Neural progenitor cell (in vitro differentiated cells): Measurements from ENCODE around the gene RNF128. TPM values are rescaled to one million over a fixed set of nuclear protein-coding genes. Genes with fewer than 3 reads are reported as not detected.

Experiments used
- DNase-seq: peaks from one replicate; pipeline ENCODE4 v3.0.0-alpha.2; 2016; ENCODE audit warnings: low spot score
- H2AFZ ChIP-seq: fragments of 200-600 bp; sonication (generic); replicated peaks from 2 replicates; pipeline ENCODE4 v1.6.1; 2016; ENCODE audit warnings: antibody characterized with exemption
- H3F3A ChIP-seq: fragments of 200-600 bp; sonication (generic); 2 replicates; pipeline ENCODE4 v1.6.1; 2016; ENCODE audit warnings: antibody characterized with exemption, low read depth
- H3K27ac ChIP-seq: fragments of 200-600 bp; sonication (generic); 2 replicates; pipeline ENCODE4 v1.5.1; 2016; ENCODE audit warnings: mild to moderate bottlenecking
- H3K27me3 ChIP-seq: fragments of 200-600 bp; sonication (generic); 2 replicates; pipeline ENCODE4 v1.6.1; 2016; ENCODE audit warnings: mild to moderate bottlenecking, moderate library complexity
- H3K36me3 ChIP-seq: fragments of 200-600 bp; sonication (generic); 2 replicates; pipeline ENCODE4 v1.5.1; 2016
- H3K4me1 ChIP-seq: fragments of 200-600 bp; sonication (generic); 2 replicates; pipeline ENCODE4 v1.6.1; 2016; ENCODE audit warnings: mixed run types
- H3K4me2 ChIP-seq: fragments of 200-600 bp; sonication (generic); 2 replicates; pipeline ENCODE4 v1.6.1; 2016
- H3K4me3 ChIP-seq: fragments of 200-600 bp; sonication (generic); 2 replicates; pipeline ENCODE4 v1.5.1; 2016
- H3K79me2 ChIP-seq: fragments of 200-600 bp; sonication (generic); 2 replicates; pipeline ENCODE4 v1.6.1; 2016; ENCODE audit warnings: low read depth
- H3K9ac ChIP-seq: fragments of 200-600 bp; sonication (generic); 2 replicates; pipeline ENCODE4 v1.6.1; 2016
- H3K9me3 ChIP-seq: fragments of 200-600 bp; sonication (generic); 2 replicates; pipeline ENCODE4 v1.5.1; 2016; ENCODE audit warnings: low read depth
- H4K20me1 ChIP-seq: fragments of 200-600 bp; sonication (generic); 2 replicates; pipeline ENCODE4 v1.6.1; 2016; ENCODE audit warnings: low read depth
- H3K27ac Mint-ChIP-seq: 3 replicates; pipeline ENCODE4 v1.8.0; 2021; ENCODE audit warnings: mixed read lengths
- H3K27me3 Mint-ChIP-seq: 2 replicates; pipeline ENCODE4 v1.8.0; 2022; ENCODE audit warnings: low read depth, mild to moderate bottlenecking, inconsistent platforms, moderate library complexity, mixed read lengths; ENCODE audit not compliant: insufficient read depth
- H3K36me3 Mint-ChIP-seq: 3 replicates; pipeline ENCODE4 v1.8.0; 2021; ENCODE audit warnings: mixed read lengths
- H3K4me1 Mint-ChIP-seq: 3 replicates; pipeline ENCODE4 v1.8.0; 2021; ENCODE audit warnings: mixed read lengths
- H3K4me3 Mint-ChIP-seq: 3 replicates; pipeline ENCODE4 v1.8.0; 2021; ENCODE audit warnings: mild to moderate bottlenecking, moderate library complexity, mixed read lengths
- H3K9me3 Mint-ChIP-seq: 3 replicates; pipeline ENCODE4 v1.8.0; 2020; ENCODE audit warnings: mixed read lengths
- EZH2 ChIP-seq: fragments of 200-600 bp; sonication (generic); IDR thresholded peaks from 2 replicates; pipeline ENCODE4 v1.6.1; 2017; ENCODE audit warnings: antibody characterized with exemption, mild to moderate bottlenecking, moderate library complexity
- EZH2phosphoT487 ChIP-seq: fragments of 200-600 bp; sonication (generic); IDR thresholded peaks from 2 replicates; pipeline ENCODE4 v1.6.1; 2017; ENCODE audit warnings: antibody characterized with exemption
- total RNA-seq: library from RNA; depleted of rRNA; stranded (reverse); fragments of >200 nt; gene quantifications from 2 replicates; pipeline ENCODE4 v1.2.3, GENCODE V29; 2015; ENCODE audit warnings: low replicate concordance
- TF ChIP-seq, protein P1 (sequence below): fragments of 200-600 bp; sonication (generic); IDR thresholded peaks from 2 replicates; pipeline ENCODE4 v1.5.1; 2017; ENCODE audit warnings: antibody characterized with exemption, mild to moderate bottlenecking

The RNF128 gene, protein sequence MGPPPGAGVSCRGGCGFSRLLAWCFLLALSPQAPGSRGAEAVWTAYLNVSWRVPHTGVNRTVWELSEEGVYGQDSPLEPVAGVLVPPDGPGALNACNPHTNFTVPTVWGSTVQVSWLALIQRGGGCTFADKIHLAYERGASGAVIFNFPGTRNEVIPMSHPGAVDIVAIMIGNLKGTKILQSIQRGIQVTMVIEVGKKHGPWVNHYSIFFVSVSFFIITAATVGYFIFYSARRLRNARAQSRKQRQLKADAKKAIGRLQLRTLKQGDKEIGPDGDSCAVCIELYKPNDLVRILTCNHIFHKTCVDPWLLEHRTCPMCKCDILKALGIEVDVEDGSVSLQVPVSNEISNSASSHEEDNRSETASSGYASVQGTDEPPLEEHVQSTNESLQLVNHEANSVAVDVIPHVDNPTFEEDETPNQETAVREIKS
- 0.06 TPM in 1 of 2 replicates, not detected in the other for total RNA-seq

DNA sequence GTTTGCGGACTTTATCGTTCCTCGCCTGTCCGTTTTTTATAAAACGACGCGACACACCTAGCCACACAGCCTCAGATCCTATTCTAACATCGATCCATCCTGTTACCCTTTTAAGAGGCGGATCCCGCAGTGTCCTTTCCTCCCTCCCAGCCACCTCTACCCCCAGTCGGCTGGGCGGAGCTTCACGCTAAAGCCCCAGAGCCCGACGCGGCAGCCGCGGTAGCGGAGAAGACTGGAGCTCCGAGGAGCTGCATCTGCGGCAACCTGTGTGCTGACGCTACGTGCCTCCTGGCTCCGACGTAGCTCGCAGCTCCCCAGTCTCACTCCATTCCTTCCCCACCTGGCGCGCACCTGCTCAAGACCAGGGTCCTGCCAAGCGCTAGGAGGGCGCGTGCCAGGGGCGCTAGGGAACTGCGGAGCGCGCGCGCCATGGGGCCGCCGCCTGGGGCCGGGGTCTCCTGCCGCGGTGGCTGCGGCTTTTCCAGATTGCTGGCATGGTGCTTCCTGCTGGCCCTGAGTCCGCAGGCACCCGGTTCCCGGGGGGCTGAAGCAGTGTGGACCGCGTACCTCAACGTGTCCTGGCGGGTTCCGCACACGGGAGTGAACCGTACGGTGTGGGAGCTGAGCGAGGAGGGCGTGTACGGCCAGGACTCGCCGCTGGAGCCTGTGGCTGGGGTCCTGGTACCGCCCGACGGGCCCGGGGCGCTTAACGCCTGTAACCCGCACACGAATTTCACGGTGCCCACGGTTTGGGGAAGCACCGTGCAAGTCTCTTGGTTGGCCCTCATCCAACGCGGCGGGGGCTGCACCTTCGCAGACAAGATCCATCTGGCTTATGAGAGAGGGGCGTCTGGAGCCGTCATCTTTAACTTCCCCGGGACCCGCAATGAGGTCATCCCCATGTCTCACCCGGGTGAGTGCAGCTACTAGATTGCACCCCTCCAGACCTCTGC is at the start of gene RNF128:
Gene RNF128, plus strand, starts transcription at position 217 of the 953 bp plus-strand sequence. Its CDS starts 213 bp downstream, at position 430.
- no peaks in the 10 kb centered on the region for H3K9me3 ChIP-seq
- no peaks in the 10 kb centered on the region for H4K20me1 ChIP-seq
- H3K36me3 ChIP-seq = no peaks in the 10 kb centered on the region
- no peaks in the 10 kb centered on the region for H3K79me2 ChIP-seq
- TF ChIP-seq EZH2phosphoT487 (peak; percentile 65), EZH2 (peak; percentile 57)
- TF ChIP-seq, protein P1, sequence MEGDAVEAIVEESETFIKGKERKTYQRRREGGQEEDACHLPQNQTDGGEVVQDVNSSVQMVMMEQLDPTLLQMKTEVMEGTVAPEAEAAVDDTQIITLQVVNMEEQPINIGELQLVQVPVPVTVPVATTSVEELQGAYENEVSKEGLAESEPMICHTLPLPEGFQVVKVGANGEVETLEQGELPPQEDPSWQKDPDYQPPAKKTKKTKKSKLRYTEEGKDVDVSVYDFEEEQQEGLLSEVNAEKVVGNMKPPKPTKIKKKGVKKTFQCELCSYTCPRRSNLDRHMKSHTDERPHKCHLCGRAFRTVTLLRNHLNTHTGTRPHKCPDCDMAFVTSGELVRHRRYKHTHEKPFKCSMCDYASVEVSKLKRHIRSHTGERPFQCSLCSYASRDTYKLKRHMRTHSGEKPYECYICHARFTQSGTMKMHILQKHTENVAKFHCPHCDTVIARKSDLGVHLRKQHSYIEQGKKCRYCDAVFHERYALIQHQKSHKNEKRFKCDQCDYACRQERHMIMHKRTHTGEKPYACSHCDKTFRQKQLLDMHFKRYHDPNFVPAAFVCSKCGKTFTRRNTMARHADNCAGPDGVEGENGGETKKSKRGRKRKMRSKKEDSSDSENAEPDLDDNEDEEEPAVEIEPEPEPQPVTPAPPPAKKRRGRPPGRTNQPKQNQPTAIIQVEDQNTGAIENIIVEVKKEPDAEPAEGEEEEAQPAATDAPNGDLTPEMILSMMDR = no peak
- peaks cover 4% of the 10 kb centered on the region for H3K4me1 ChIP-seq
- peak; percentile 83 for DNase-seq
- H3K27me3 Mint-ChIP-seq = peaks cover 22% of the 10 kb centered on the region
- peak within 1 kb of the TSS; percentile 75 for H2AFZ ChIP-seq
- peaks cover 83% of the 10 kb centered on the region for H3K27me3 ChIP-seq
- H3K9me3 Mint-ChIP-seq = no peaks in the 10 kb centered on the region
- peak within 1 kb of the TSS; percentile 91 for H3K4me3 Mint-ChIP-seq
- H3K4me1 Mint-ChIP-seq = peaks cover 5% of the 10 kb centered on the region
- H3F3A ChIP-seq = peaks cover 4% of the 10 kb centered on the region
- H3K9ac ChIP-seq = no peak within 1 kb of the TSS
- H3K4me3 ChIP-seq = peak within 1 kb of the TSS; percentile 51
- H3K4me2 ChIP-seq = peak within 1 kb of the TSS; percentile 78
- peaks cover 2% of the 10 kb centered on the region for H3K36me3 Mint-ChIP-seq
- no peak within 1 kb of the TSS for H3K27ac ChIP-seq
- no peak within 1 kb of the TSS for H3K27ac Mint-ChIP-seq

DNA sequence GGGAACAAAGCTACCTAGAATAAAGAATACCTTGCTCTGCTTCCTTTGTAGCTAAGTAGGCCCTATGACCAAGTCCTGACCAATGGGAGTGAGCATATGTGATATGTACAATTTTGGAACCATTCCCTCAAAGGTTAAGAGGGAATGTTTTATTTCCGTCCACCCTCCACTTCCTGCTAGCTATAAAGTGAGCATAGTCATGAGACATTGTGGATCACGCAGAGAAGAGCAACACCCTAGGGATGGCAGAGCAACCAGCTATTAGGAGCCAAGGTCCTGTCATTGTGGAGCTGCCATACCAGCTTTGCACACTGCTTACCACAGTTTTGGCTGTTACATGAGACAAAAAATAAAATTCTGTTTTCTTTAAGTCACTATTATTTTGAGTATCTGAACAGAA is 45.8 kb upstream of the RNF128 start:
- Histone ChIP-seq H3K27ac (no peak overlapping the region), H3K79me2 (no peaks in the 10 kb centered on the region), H3K9me3 (no peaks in the 10 kb centered on the region), H3K4me1 (no peaks in the 10 kb centered on the region), H3K27me3 (no peaks in the 10 kb centered on the region), H3F3A (no peaks in the 10 kb centered on the region), H4K20me1 (no peaks in the 10 kb centered on the region), H2AFZ (no peak overlapping the region), H3K4me2 (no peak overlapping the region), H3K4me3 (no peak overlapping the region), H3K9ac (no peak overlapping the region), H3K36me3 (no peaks in the 10 kb centered on the region)
- Mint-ChIP-seq H3K4me1 (no peaks in the 10 kb centered on the region), H3K36me3 (no peaks in the 10 kb centered on the region), H3K9me3 (no peaks in the 10 kb centered on the region), H3K4me3 (no peak overlapping the region), H3K27me3 (no peaks in the 10 kb centered on the region), H3K27ac (no peak overlapping the region)
- no peak for TF ChIP-seq EZH2phosphoT487
- TF ChIP-seq, protein P1 = no peak
- no peak for TF ChIP-seq EZH2
- DNase-seq = no peak

DNA sequence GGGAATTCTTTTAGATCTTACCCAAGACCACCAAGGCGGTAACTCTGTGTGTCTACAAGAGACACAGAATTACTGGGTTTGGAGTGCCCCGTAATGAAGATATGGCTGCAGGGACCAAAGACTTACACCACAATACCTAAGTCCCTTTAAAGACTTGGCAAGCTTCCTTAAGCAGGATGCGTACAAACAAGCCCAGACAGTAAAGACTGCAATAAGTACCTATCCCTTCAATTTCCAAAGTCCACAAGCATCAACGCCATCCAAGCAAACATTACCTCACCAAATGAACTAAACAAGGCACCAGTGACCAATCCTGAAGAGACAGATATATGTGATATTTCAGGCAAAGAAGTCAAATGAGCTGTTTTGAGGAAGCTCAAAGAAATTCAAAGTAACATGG is 42.3 kb upstream of the RNF128 start:
- H3K27me3 Mint-ChIP-seq = no peaks in the 10 kb centered on the region

More for the DNA sequence above, 42.3 kb upstream of the RNF128 start:
- no peak overlapping the region for H3K4me2 ChIP-seq
- H3K36me3 ChIP-seq = no peaks in the 10 kb centered on the region
- no peak overlapping the region for H3K27ac ChIP-seq
- H3K9me3 ChIP-seq = no peaks in the 10 kb centered on the region
- Mint-ChIP-seq H3K27ac (no peak overlapping the region), H3K4me3 (no peak overlapping the region), H3K4me1 (no peaks in the 10 kb centered on the region), H3K9me3 (no peaks in the 10 kb centered on the region), H3K36me3 (no peaks in the 10 kb centered on the region)
- no peaks in the 10 kb centered on the region for H3K4me1 ChIP-seq
- H3F3A ChIP-seq = no peaks in the 10 kb centered on the region
- no peak overlapping the region for H2AFZ ChIP-seq
- no peaks in the 10 kb centered on the region for H3K79me2 ChIP-seq
- H3K27me3 ChIP-seq = no peaks in the 10 kb centered on the region
- no peak overlapping the region for H3K4me3 ChIP-seq
- H4K20me1 ChIP-seq = no peaks in the 10 kb centered on the region
- no peak for DNase-seq
- TF ChIP-seq EZH2phosphoT487 = no peak
- no peak for TF ChIP-seq EZH2
- TF ChIP-seq, protein P1 = no peak
- H3K9ac ChIP-seq = no peak overlapping the region
